GM19463 (cell line): ENCODE measurements around the gene PHC3.
"Not testable (repeated sequence)": the region's sequence is repeated elsewhere in the genome, so short reads cannot be mapped to it uniquely, and the experiment has no call there.

Experiments
- ATAC-seq: cut with Tn5 transposase; IDR thresholded peaks from one replicate; pipeline ENCODE4 v1.9.1; 2021; ENCODE audit warnings: mild to moderate bottlenecking, moderate library complexity; ENCODE audit not compliant: unreplicated experiment

The PHC3 gene

DNA sequence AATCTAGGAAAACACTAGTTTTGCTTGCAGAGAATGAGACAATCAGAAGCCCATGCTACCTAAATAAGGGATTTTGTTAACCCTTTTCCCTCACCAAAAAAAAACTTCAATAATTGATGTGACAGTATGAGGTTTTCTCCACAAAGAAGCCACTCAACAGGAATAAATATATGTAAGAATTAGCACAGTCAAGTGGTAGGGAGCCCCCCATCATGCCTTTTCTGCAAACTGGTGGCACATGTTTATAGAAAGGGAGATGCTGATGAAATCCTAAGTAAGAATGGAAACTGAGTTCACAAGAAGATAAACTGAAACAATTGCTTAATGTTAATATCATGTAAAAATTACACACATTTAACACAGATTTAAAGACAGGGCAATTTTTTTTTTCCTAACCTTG is 51.0 kb downstream of the PHC3 start:
- ATAC-seq, result no peak

DNA sequence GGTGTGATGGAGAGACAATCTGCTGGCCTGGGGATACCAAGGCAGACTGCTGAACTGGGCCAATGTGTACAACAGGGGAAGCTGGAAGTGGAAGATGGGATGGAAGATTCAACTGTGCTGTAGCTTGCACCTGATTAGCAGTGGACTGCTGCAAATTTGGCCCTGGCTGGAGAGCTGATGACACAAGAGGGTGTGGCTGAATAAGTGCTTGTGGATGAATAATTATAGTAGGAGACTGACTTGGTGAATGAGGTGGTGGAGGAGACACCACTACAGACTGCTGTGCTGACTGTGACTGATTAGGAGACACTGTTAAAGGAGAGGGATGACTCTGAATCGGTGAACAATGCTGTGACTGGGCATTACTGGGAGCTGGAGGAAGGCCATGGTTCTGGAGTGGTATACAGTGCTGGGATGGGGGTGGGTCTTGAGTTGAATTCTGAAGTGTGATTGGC is 52.5 kb downstream of the PHC3 start:
- ATAC-seq, result peak; percentile 55

DNA sequence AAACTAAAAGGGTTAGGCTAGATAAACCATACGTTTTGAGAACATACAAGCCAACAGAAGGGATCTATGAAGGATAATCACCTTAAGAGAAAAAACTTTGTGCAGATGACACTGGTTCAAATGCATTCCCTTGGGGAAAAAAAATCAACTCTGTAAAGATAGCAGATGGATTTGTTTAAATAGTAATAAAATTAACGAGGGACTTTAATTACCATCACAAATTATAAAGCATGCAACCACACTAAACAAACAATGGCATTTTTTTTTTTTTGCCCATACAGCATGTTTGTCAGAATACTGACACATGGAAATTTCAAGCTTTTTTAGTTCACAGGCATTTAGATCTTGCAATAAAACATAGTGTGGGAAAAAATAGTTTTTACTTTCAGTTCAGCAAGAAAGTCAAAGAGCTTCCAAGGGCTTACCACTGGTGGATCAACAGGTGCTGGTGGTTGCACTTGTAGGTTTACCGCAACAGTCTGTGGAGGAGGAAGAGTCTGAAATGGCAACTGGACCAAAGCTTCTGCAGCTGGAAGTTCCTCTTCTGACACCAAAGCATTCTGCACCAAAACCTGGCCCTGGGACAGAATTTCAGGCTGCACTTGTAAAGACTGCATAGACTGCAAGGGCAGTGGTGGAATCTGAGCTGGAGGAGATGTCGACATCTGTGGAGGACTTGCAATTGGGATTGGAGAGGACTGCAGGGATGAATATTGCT is 53.1 kb downstream of the PHC3 start:
- ATAC-seq, result peak; percentile 88

DNA sequence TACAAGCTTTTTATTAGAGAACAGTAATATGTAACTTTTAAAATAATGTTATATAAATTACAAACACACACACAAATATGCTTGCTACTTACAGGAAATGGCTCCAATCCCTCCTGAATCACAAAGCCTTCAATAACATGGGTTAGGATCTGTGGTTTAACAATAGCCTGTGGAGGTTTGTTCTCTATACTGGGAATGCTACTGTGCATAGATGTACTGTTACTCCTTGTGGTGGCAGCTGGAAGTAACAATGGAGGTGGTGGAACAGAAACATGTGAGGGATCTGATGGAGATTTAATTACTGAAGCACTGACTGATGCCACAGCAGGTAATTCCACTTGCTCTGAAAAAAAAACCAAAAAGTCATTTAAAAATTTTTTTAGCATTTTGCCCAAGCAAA is 64.4 kb downstream of the PHC3 start:
- ATAC-seq, result no peak

- ATAC-seq, result not testable (repeated sequence)
Observed at GRCh38 chr3:170114165-170114564, 67.4 kb downstream of the PHC3 start.

DNA sequence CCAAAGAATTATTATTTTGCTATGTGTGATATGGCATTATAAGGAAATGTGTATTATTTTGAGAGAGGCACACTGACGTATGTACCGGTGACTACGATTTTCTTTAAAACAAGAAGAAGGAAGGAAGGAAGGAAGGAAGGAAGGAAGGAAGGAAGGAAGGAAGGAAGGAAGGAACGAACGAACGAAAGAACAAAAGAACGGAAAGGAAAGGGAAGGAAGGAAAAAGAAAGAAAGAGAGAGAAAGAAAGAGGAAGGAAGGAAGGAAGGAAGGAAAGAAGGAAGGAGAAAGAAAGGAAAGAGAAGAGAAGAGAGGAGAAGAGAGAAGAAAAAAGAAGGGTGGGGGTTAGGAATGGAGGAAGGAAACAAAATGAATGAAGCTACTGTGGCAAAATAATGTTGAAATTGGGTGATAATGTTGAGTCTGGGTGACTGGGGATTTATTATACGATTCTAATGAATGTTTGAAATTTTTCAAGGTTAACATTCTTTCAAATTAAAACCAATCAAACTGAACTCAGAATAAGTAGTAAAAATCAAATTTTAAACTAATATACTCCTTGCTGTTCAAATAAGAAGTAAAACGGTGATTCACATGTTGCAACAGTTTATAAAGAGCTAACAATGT is 70.3 kb downstream of the PHC3 start:
- no peak for ATAC-seq

GRCh38 chr3:170109579-170110293 is 71.8 kb downstream of the PHC3 start:
- no peak for ATAC-seq

DNA sequence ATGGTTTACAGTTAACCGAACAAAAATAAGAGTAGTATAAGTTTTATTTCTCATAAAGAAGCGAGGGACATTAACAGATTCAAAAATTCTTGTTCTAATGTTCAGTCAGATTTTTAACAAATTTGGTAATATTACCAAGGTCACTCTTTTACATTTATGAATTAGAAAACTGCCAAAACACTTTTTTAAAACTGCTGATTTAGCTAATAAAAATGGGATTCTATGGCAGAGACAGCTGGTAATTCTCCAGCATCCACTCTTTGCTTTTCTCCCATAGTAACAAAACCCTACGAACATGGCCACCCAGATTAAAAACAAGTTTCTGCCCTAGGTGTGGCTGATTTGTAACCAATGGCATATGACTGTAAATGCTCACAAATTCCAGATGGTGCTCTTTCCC is 72.6 kb downstream of the PHC3 start:
- ATAC-seq, result no peak

DNA sequence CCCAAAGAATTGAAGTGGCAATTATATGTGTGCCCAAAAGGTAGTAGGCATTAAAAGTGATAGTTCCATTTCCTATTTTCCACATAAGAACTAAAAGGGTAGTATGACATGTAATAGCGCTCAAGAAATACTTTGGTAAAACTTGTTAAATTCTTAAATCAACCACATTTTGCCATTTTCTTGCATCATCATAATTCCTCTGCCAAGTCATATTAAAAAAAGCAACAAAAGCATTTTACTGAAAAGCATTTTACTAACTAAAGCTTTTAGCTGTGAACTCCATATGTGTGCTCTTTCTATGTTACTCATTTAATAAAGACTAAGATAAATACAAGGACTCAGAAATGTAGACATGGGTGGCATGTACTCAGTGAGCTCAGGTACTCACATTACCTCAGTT is 73.6 kb downstream of the PHC3 start:
- ATAC-seq, result no peak

DNA sequence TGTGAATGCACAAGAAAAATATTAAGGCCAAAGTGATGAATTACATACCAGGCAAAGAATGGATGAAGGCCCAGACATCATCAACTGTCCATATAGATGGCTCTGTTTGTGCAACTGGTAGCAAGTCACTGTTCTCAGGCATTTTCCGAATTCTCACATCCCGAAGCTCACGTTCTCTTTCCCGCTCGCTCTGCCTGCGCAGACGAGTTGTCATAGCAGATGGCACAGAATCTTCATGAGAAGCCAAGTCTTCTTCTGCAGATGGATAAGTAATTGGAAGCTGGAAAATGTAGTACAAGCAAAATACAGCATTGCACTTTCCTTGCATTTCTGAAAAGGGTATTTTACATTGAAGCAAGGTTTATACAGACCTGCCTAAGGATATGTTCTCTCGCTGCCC is 79.1 kb downstream of the PHC3 start:
- ATAC-seq, result no peak

GRCh38 chr3:170100944-170101343 is 80.6 kb downstream of the PHC3 start:
- ATAC-seq, result no peak

- no peak for ATAC-seq
Observed at GRCh38 chr3:170098753-170099152, 82.8 kb downstream of the PHC3 start.

- ATAC-seq, result no peak
Observed at GRCh38 chr3:170096342-170096741, 85.2 kb downstream of the PHC3 start.

GRCh38 chr3:170095771-170096170 is 85.8 kb downstream of the PHC3 start:
- no peak for ATAC-seq

DNA sequence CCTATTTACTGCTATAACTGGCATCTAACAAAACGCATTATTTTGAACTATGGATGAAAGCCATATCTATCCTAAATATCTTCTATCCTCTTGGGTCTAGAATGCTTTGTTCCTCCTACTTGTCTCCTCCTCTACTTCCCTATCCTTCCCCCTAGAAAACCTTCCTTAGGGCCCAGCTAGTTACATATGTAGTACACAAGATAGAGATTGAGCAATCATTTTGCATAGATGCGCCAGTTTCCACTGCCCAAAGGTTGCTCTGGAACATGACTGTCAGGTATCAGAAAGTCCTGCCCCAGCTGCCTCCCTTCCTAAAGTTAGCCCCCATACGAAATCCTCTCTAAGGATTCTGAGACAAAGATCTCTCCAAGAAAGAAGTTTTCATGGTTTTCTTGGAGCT is 88.6 kb downstream of the PHC3 start:
- ATAC-seq, result no peak

DNA sequence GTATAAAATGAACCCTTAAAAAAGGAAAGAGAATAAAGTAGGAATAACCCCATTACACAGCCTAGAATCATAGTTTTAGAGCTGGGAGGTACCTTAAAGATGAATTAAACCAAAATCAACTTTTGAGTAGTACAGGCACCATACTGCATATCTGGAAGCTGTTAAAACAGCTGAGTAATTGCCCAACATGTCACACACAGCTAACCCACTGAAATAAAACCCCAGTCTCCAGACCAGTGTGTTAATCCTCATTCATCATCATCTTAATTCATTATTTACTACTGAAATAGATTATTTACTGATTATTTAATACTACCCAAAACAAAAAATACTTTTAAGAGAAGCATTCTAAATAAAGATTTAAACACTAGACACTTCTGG is 90.9 kb downstream of the PHC3 start:
- ATAC-seq, result no peak

DNA sequence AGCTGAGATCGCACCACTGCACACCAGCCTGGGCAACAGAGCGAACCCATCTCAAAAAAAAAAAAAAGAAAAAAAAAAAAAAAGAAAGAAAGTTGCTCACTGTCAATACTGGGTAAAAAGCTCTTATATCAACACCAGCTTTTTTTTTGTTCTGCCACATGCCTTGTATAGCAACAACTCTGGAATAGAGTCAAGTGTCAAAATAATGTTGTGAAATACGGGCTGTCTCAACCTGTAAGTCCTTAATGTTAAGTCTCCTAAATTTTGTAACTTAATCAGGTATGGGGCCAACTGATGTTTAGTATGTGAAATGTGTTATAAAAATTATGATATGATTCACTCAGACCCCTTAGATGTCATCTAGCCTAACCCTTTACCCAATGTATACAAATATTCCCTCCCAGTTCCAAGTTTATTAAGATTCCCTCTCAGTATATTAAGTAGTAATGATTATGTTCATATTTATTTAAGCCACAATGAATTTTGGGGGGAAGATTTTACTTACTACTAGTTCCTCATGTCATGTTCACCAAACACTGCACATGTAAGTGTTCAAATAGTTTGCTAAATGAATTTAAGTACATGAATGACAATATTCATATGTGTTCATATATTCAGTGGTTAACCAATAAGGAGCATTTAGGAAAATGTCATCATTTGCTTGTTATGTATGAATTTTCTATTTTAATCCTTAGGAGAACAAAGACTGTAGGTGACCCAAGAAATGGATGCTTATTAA is 91.5 kb downstream of the PHC3 start:
- ATAC-seq, result no peak

DNA sequence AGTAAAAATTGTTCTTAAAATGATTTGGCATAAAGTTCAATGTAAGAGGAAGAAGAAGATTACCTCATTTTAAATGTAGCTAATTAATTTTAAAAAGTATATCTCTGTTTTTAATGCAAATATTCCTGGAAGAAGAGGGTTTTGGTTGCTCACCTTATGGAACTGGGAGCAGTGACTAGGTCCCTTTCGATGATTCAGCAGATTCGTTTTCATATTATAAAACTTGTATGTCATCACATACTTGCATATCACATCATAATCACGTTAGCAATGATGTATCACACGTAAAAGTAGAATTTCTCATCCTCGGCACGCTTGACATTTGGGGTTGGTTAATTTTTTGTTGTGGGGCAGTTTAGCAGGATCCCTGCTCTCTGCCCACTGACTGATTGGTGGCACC is 96.1 kb downstream of the PHC3 start:
- no peak for ATAC-seq

DNA sequence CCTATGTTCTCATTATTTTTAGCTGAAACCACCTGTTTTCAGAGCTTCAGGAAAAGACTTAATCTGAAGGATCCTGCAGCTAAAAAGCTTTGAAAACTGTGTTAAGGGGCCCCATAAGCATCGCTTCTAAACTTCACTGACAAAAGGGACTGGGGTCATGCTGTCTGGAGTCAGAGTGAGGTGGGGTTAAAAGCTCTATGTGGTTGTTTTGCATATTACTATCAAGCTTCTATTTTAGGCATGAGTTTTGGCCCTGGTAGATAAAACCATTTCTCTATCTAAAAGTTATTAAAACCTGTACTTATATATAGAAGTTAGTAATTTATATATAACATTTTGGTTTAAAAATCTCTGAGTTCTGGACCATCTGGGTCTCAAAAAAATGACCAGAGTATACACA is 98.2 kb downstream of the PHC3 start:
- no peak for ATAC-seq

DNA sequence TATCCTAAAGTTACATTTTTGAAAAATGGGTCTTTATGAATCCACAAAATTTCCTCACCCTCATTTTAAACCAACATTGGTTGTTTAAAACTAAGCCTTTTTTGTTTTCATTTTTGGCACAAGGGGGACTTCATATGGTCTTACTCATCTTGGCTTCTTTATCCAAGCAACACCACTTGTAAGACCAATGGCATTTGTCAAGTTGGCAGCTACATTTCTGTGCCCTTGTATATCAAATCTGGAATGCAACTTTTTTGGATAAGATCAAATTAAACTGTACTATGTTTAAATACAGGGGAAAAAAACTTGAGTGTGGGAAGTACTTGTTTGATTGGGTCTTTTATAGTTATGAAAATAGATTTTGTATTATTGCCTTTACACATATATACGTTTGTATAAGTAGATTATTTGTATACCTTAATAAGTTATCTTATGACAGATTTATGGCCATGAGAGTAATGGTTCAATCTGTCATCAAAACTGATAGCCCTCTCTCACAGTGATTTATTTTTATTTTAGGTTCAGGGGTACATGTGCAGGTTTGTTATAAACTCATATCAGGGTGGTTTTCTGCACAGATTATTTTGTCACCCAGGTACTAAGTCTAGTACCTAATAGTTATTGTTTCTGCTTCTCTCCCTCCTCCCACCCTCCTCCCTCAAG is 100.3 kb downstream of the PHC3 start:
- ATAC-seq, result no peak

- ATAC-seq, result no peak
Observed at GRCh38 chr3:170080605-170081004, 100.9 kb downstream of the PHC3 start.
